K562 (cell line): ENCODE data around the gene XCL1. TPM values are rescaled to one million over a fixed set of nuclear protein-coding genes. Genes with fewer than 3 reads are reported as not detected.

Experiments
- ATAC-seq: fragments of 200-7000 bp; cut with Tn5 transposase; 3 replicates; pipeline ENCODE4 v1.9.1; 2020; ENCODE audit warnings: moderate library complexity
- BruUV-seq: library from RNA; stranded (reverse); fragments of 400-500 nt; replicated peaks from 2 replicates; lab custom pipeline; 2021; lab: Mats Ljungman, UMichigan
- CTCF ChIA-PET: fragments of 300-600 bp; formaldehyde crosslinking; extraction: SDS; loops from one replicate; lab custom pipeline; 2021; ENCODE audit warnings: low intra/inter-chr PET ratio; lab: Yijun Ruan, JAX
- POLR2A ChIA-PET: fragments of 300-600, 350-650 bp; sonication (Branson Sonifier 250); formaldehyde crosslinking; extraction: SDS; loops from one replicate; lab custom pipeline; 2021; ENCODE audit warnings: antibody characterized with exemption, inconsistent platforms; lab: Yijun Ruan, JAX
- DNase-seq, 4 experiments: peaks; one replicate each; pipeline versions ENCODE4 v3.0.0 to v3.0.0-alpha.2; 2011 to 2018; ENCODE audit warnings: low spot score in 3 of 4, mixed read lengths in 3 of 4; ENCODE audit errors: extremely low read depth in 1 of 4
- FAIRE-seq: peaks from 2 replicates; lab custom pipeline; 2011; peaks lifted over from hg19 to GRCh38; lab: Jason Lieb, UNC
- H2AFZ ChIP-seq: 2 replicates; pipeline ENCODE4 v1.6.0; 2011; ENCODE audit warnings: low read depth, low read length, control low read depth, inconsistent platforms
- H3K27ac ChIP-seq: fragments of 200-600 bp; 3 replicates; pipeline ENCODE4 v1.8.0; 2011; ENCODE audit warnings: low read depth, mild to moderate bottlenecking, control low read depth, inconsistent platforms, low read length, moderate library complexity, mixed read lengths; ENCODE audit errors: extremely low read depth
- H3K27me3 ChIP-seq, 2 experiments: fragments of 300-600 bp in 1 of 2; 2 replicates in 1 of 2; 3 replicates in 1 of 2; pipeline versions ENCODE4 v1.6.0 to v1.8.0; 2011; ENCODE audit warnings: inconsistent platforms in 2 of 2, low read length in 2 of 2, mild to moderate bottlenecking in 1 of 2, mixed read lengths in 1 of 2, moderate library complexity in 1 of 2; ENCODE audit not compliant: control insufficient read depth in 2 of 2, insufficient read depth in 2 of 2
- H3K36me3 ChIP-seq: fragments of 300-600 bp; 3 replicates; pipeline ENCODE4 v1.8.0; 2011; ENCODE audit warnings: mild to moderate bottlenecking, low read length, inconsistent platforms; ENCODE audit not compliant: control insufficient read depth, insufficient read depth
- H3K4me1 ChIP-seq, 2 experiments: fragments of 200-600 bp in 1 of 2; replicated peaks in 1 of 2; 2 replicates in 1 of 2; 3 replicates in 1 of 2; pipeline versions ENCODE4 v1.5.1 to v1.8.0; 2011; ENCODE audit warnings: inconsistent platforms in 2 of 2, low read length in 2 of 2, mild to moderate bottlenecking in 1 of 2, mixed read lengths in 1 of 2, moderate library complexity in 1 of 2; ENCODE audit not compliant: control insufficient read depth in 2 of 2, insufficient read depth in 2 of 2
- H3K4me2 ChIP-seq: 2 replicates; pipeline ENCODE4 v1.6.1; 2011; ENCODE audit warnings: low read length, control low read depth, inconsistent platforms, mixed read lengths; ENCODE audit not compliant: insufficient read depth
- H3K4me3 ChIP-seq: fragments of 200-600 bp; sonication (generic), shearing (Covaris generic); 2 replicates; pipeline ENCODE4 v1.5.1; 2016; ENCODE audit warnings: control low read depth, inconsistent platforms
- H3K79me2 ChIP-seq: fragments of 200-600 bp; 3 replicates; pipeline ENCODE4 v1.8.0; 2011; ENCODE audit warnings: low read length, inconsistent platforms; ENCODE audit not compliant: control insufficient read depth, insufficient read depth
- H3K9ac ChIP-seq, 2 experiments: 2 replicates each; pipeline versions ENCODE4 v1.6.0 to v1.6.1; 2011; ENCODE audit warnings: low read depth in 2 of 2, low read length in 2 of 2, control low read depth in 1 of 2, inconsistent platforms in 1 of 2, mild to moderate bottlenecking in 1 of 2, mixed read lengths in 1 of 2; ENCODE audit not compliant: insufficient read depth in 1 of 2
- H3K9me1 ChIP-seq: one replicate; pipeline ENCODE4 v1.6.0; 2011; ENCODE audit warnings: inconsistent platforms, mild to moderate bottlenecking, low read length, moderate library complexity; ENCODE audit not compliant: control insufficient read depth, insufficient read depth
- H3K9me3 ChIP-seq: replicated peaks from 2 replicates; pipeline ENCODE4 v1.5.1; 2011; ENCODE audit warnings: low read depth, low read length, inconsistent platforms; ENCODE audit not compliant: control insufficient read depth, insufficient read depth
- H4K20me1 ChIP-seq: replicated peaks from 2 replicates; pipeline ENCODE4 v1.6.1; 2011; ENCODE audit warnings: low read length, inconsistent platforms, mixed read lengths; ENCODE audit not compliant: control insufficient read depth, insufficient read depth
- E4F1 ChIP-seq: fragments of 250-450 bp; sonication (Bioruptor Pico); IDR thresholded peaks from 2 replicates; pipeline ENCODE4 v1.5.0; 2021; ENCODE audit warnings: mild to moderate bottlenecking, borderline replicate concordance
- PURB ChIP-seq: sonication (generic); formaldehyde crosslinking; IDR thresholded peaks from 2 replicates; pipeline ENCODE4 v1.9.0; 2021; ENCODE audit warnings: low read depth, mild to moderate bottlenecking, missing genetic modification reagents
- STAT5A ChIP-seq: IDR thresholded peaks from 2 replicates; pipeline ENCODE4 v1.6.1; 2012; ENCODE audit warnings: low read length, inconsistent platforms, borderline replicate concordance
- ZNF133 ChIP-seq: fragments of 250-450 bp; sonication (Bioruptor Pico); IDR thresholded peaks from 2 replicates; pipeline ENCODE4 v1.4.0; 2020; ENCODE audit warnings: mild to moderate bottlenecking
- WGBS: fragments of 100-300 bp; shearing (Covaris generic); methylation state at CpG from one replicate; pipeline ENCODE4 v1.1.6; 2016; ENCODE audit warnings: low coverage, mixed read lengths; ENCODE audit not compliant: insufficient coverage; ENCODE audit errors: missing lambda C conversion rate; 5-methylcytosine and 5-hydroxymethylcytosine counted together
- in situ Hi-C: fragments of 300-500 bp; cut with MboI; formaldehyde crosslinking; loops from 4 replicates; pipeline ENCODE4 v1.15.0; 2018; ENCODE audit warnings: inconsistent platforms, mixed read lengths
- intact Hi-C: fragments of 100-400 bp; cut with micrococcal nuclease; formaldehyde crosslinking; loops from 2 replicates; pipeline ENCODE4 v1.14.2; 2022
- polyA plus RNA-seq, 8 experiments: library from polyadenylated mRNA; depleted of rRNA in 4 of 8; stranded (reverse) in 5 of 8; unstranded in 3 of 8; fragments of >200 nt; fragmentation: Nextera tagmentation in 2 of 8; fragmentation: Illumina TruSeq in 1 of 8; extraction: Ambion mirVana in 2 of 8; extraction: Trizol in 1 of 8; gene quantifications; 2 replicates each; pipeline versions ENCODE4 v1.2.1 to v1.2.3, GENCODE V29; 2011 to 2014; ENCODE audit warnings: inconsistent platforms in 1 of 8, missing spikeins in 1 of 8
- total RNA-seq, 7 experiments: library from RNA; depleted of rRNA in 6 of 7; stranded (reverse); fragments of >200 nt in 6 of 7; fragmentation: Illumina TruSeq in 2 of 7; extraction: Trizol in 2 of 7; gene quantifications; 2 replicates each; pipeline versions ENCODE4 v1.2.1 to v1.2.3, GENCODE V29; 2011 to 2021; ENCODE audit warnings: low replicate concordance in 1 of 7
- TF ChIP-seq, protein P1 (sequence below): sonication (generic); formaldehyde crosslinking; IDR thresholded peaks from 2 replicates; pipeline ENCODE4 v1.4.0; 2020; ENCODE audit warnings: mild to moderate bottlenecking, missing genetic modification reagents

XCL1 gene
- total and polyA plus RNA-seq, 9 of the 15 experiments (the other 6 are each of a cell fraction or from before 2014, with no cell fraction given): 0.06 to 0.09 (median 0.06) TPM; not detected in 6

- Histone ChIP-seq H3K4me1 (no peaks in the 10 kb centered on the region), H3K79me2 (no peaks in the 10 kb centered on the region), H3K27me3 (peaks cover 0 to 3% of the 10 kb centered on the region in 2 experiments; a peak in 1 of 5 replicates), H4K20me1 (no peaks in the 10 kb centered on the region), H2AFZ (no peak overlapping the region), H3K4me2 (no peak overlapping the region), H3K4me3 (no peak overlapping the region), H3K9me3 (no peaks in the 10 kb centered on the region), H3K27ac (no peak overlapping the region), H3K9ac (no peak overlapping the region), H3K9me1 (no peaks in the 10 kb centered on the region), H3K36me3 (no peaks in the 10 kb centered on the region)
- in situ Hi-C loops: loop anchor here (10.0 kb wide), 1 partner anchor 226 kb away; no protein-coding TSS in a partner anchor
- no TSS peak for BruUV-seq
- ATAC-seq (no peak), FAIRE-seq (no peak), DNase-seq (no peak)
- TF ChIP-seq PURB (CRISPR knock-in tag) (no peak), STAT5A (no peak), ZNF133 (CRISPR knock-in tag) (no peak), E4F1 (CRISPR knock-in tag) (no peak)
- TF ChIP-seq, protein P1, sequence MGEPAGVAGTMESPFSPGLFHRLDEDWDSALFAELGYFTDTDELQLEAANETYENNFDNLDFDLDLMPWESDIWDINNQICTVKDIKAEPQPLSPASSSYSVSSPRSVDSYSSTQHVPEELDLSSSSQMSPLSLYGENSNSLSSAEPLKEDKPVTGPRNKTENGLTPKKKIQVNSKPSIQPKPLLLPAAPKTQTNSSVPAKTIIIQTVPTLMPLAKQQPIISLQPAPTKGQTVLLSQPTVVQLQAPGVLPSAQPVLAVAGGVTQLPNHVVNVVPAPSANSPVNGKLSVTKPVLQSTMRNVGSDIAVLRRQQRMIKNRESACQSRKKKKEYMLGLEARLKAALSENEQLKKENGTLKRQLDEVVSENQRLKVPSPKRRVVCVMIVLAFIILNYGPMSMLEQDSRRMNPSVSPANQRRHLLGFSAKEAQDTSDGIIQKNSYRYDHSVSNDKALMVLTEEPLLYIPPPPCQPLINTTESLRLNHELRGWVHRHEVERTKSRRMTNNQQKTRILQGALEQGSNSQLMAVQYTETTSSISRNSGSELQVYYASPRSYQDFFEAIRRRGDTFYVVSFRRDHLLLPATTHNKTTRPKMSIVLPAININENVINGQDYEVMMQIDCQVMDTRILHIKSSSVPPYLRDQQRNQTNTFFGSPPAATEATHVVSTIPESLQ (CRISPR knock-in tag): no peak
- ChIA-PET POLR2A (no interaction called here), CTCF (interaction anchor here (1.3 kb wide), 1 partner anchor 131 kb away, joined by 4 read pairs; no protein-coding TSS in a partner anchor)
- intact Hi-C loops: loop anchor here (5.0 kb wide), 1 partner anchor 228 kb away; no protein-coding TSS in a partner anchor
- 5% methylated on average over 3 of the region's 3 CpGs for WGBS
Measured at GRCh38 chr1:168570652-168571051, 5.8 kb upstream of the XCL1 start.
